ENCODE measurements around the gene HPSE2.
A peak's percentile ranks its signal among the peaks of the same experiment; 100 is the strongest.

The HPSE2 gene

DNA sequence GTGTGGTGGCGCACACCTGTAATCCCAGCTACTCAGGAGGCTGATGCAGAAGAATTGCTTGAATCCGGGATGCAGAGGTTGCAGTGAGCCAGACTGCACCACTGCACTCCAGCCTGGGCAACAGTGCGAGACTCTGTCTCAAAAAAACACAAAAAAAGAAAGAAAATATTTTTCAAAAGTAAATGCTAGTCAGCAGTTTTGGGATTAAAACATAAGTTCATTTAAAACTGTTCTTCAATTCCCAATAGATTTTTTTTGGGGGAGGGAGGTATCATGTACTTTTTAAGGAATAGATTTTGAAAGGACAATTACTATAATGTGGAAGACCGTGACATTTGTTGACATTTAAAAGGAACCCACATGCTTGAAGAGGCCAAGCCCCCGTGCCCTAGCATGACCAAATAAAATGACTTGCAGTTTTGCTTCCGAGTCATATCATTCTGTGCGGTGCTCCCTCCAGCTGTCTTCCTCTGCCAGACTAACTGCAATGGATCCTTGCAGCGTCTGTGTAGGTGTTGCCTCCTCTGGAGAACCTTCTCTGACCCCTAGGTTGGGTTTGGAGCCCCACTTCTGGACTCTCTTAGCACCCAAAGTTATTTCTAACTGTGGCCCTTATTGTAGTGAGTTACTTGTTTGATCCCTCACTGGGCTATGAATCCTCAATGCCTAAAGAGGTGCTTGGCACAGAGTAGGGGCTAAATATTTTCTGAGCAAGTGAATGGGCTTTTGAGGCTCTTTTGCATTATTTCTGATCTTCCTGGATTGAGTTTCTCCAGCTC, 771.5 kb downstream of the HPSE2 start:
- no peaks in the 10 kb centered on the region for H3K36me3 ChIP-seq (ENCODE audit: control insufficient read depth, low read depth, low read length)
- H3K9ac ChIP-seq (ENCODE audit: low read length): no peak overlapping the region
- no peak overlapping the region for H3K4me3 ChIP-seq (ENCODE audit: low read length)
- no peak overlapping the region for H3K27ac ChIP-seq (ENCODE audit: low read length)
- H3K27me3 ChIP-seq (ENCODE audit: control insufficient read depth, insufficient read depth, low read length): peaks cover 9% of the 10 kb centered on the region
- no peaks in the 10 kb centered on the region for H3K9me3 ChIP-seq (ENCODE audit: control insufficient read depth, low read depth, low read length)
- peaks cover 4% of the 10 kb centered on the region for H3K4me1 ChIP-seq (ENCODE audit: control insufficient read depth, low read depth, low read length)

DNA sequence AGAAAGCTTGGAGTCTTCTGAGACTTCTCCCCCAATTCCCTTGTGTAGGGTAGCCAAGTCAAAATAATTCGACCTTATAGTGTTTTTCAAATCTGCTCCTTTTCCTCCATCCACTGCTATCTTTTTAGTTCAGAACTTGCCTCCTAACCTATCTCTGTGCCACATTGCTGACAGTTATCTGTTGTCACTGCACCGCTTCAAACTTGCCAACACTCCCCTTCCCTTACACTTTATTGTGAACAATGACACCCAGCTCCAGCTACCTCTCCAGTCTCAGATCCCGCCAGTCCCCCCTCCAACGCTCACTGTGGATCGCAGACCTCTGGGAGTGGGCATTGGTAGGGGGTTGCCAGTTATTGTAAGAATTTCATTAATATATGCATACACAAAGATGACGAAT, 772.6 kb downstream of the HPSE2 start:
- H3K4me3 ChIP-seq (ENCODE audit: low read length): no peak overlapping the region

DNA sequence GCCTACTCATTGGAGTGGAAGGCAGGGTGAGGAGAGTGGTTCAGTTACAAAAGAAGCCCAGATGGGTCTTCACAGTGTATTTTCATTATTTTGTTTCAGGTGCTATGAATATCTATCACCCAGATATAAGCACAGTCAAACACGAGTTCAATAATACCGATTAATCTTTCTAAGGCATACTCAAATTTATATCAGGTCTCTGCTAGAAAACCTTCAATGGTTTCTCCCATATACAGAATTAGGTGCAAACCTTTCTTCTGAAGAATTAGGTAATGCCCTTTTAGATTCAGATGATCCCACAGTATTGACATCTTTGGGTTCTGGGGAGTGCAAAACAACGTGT, 774.2 kb downstream of the HPSE2 start:
- H3K27ac ChIP-seq (ENCODE audit: low read length): no peak overlapping the region
- no peaks in the 10 kb centered on the region for H3K27me3 ChIP-seq (ENCODE audit: control insufficient read depth, insufficient read depth, low read length)
- H3K9ac ChIP-seq (ENCODE audit: low read length): no peak overlapping the region
- H3K36me3 ChIP-seq (ENCODE audit: control insufficient read depth, low read depth, low read length): no peaks in the 10 kb centered on the region
- no peaks in the 10 kb centered on the region for H3K9me3 ChIP-seq (ENCODE audit: control insufficient read depth, low read depth, low read length)
- H3K4me1 ChIP-seq (ENCODE audit: control insufficient read depth, low read depth, low read length): peaks cover 17% of the 10 kb centered on the region
- H3K4me3 ChIP-seq (ENCODE audit: low read length): no peak overlapping the region

More for the DNA sequence above, 772.6 kb downstream of the HPSE2 start:
- Histone ChIP-seq H3K9me3 (ENCODE audit: control insufficient read depth, low read depth, low read length) (no peaks in the 10 kb centered on the region), H3K27ac (ENCODE audit: low read length) (no peak overlapping the region), H3K9ac (ENCODE audit: low read length) (no peak overlapping the region), H3K4me1 (ENCODE audit: control insufficient read depth, low read depth, low read length) (peaks cover 6% of the 10 kb centered on the region), H3K36me3 (ENCODE audit: control insufficient read depth, low read depth, low read length) (no peaks in the 10 kb centered on the region), H3K27me3 (ENCODE audit: control insufficient read depth, insufficient read depth, low read length) (no peaks in the 10 kb centered on the region)

GRCh38 chr10:98460837-98461499, 774.7 kb downstream of the HPSE2 start:
- H3K9me3 ChIP-seq (ENCODE audit: control insufficient read depth, low read depth, low read length): no peaks in the 10 kb centered on the region
- no peak overlapping the region for H3K9ac ChIP-seq (ENCODE audit: low read length)
- H3K27me3 ChIP-seq (ENCODE audit: control insufficient read depth, insufficient read depth, low read length): no peaks in the 10 kb centered on the region
- no peak overlapping the region for H3K4me3 ChIP-seq (ENCODE audit: low read length)
- no peak overlapping the region for H3K27ac ChIP-seq (ENCODE audit: low read length)
- no peaks in the 10 kb centered on the region for H3K36me3 ChIP-seq (ENCODE audit: control insufficient read depth, low read depth, low read length)
- peaks cover 22% of the 10 kb centered on the region for H3K4me1 ChIP-seq (ENCODE audit: control insufficient read depth, low read depth, low read length)

DNA sequence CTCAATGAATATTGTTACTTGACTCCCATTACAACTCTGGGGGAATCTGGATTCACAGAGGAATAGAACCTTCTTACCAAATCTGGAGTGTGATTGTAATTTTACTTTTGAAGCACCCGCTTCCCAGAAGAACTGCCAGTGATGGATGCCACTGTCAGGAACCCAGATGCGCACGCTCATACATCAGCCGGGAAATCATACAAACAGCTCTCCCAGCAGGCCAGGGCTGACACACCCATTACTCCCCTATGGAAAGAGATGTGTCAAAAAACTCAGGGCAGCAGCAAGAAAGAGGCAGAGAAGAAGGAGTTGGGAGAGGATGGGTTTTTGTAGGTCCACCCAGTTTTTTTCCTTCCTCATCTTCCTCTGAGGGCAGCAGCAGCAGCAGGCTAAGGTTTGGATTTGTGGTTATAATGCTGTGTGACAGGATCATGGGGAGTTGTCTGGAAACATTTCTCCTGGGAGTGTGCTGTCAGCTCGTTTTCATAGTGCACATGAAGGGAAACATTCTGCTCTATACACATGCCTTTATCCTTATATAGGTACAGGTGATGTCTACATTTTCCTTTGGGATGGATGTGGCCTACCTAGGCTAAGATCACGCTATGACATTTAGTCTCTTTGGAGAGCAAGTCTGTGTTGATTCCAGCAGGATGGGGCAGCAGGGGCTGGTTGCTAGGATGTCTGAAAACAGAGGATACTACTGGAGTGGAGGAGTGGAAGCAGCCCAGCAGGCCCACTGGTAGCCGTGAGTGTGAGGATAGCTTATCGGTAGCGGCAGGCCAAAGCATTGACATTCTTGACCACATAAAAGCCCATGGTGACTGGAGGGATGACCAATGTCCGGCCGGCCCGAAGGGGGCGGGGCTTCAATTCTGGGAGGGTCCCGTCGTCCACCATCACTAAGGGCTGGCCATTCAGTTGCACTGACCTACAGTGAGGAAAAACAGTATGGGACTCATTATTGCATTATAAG, 776.6 kb downstream of the HPSE2 start:
- Histone ChIP-seq H3K9me3 (ENCODE audit: control insufficient read depth, low read depth, low read length) (no peaks in the 10 kb centered on the region), H3K9ac (ENCODE audit: low read length) (no peak overlapping the region), H3K27ac (ENCODE audit: low read length) (no peak overlapping the region), H3K27me3 (ENCODE audit: control insufficient read depth, insufficient read depth, low read length) (no peaks in the 10 kb centered on the region), H3K36me3 (ENCODE audit: control insufficient read depth, low read depth, low read length) (no peaks in the 10 kb centered on the region), H3K4me3 (ENCODE audit: low read length) (no peak overlapping the region), H3K4me1 (ENCODE audit: control insufficient read depth, low read depth, low read length) (peaks cover 30% of the 10 kb centered on the region)

DNA sequence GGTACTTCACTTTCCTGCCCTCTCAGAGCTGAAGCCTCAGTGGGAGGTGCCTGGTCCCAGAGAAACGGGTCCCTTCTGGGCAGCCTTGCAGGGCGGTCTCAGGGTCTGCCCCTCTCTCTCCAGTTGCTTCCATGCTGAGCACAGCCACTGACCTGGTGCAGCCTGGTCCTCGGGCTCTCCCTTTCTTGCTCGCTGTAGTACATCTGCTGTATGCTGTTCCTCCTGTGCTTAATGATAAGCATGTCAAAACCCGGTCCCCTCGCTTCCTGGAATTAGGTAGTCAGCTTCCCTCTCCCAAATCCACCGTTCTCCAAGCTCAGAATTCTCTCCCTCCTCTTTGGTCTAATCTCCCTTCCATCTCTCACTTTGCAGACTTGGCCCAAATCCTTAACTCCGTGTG, 777.9 kb downstream of the HPSE2 start:
- H3K27ac ChIP-seq (ENCODE audit: low read length): no peak overlapping the region
- H3K27me3 ChIP-seq (ENCODE audit: control insufficient read depth, insufficient read depth, low read length): no peaks in the 10 kb centered on the region
- peaks cover 30% of the 10 kb centered on the region for H3K4me1 ChIP-seq (ENCODE audit: control insufficient read depth, low read depth, low read length)
- H3K4me3 ChIP-seq (ENCODE audit: low read length): no peak overlapping the region
- no peaks in the 10 kb centered on the region for H3K9me3 ChIP-seq (ENCODE audit: control insufficient read depth, low read depth, low read length)
- H3K36me3 ChIP-seq (ENCODE audit: control insufficient read depth, low read depth, low read length): no peaks in the 10 kb centered on the region
- no peak overlapping the region for H3K9ac ChIP-seq (ENCODE audit: low read length)

GRCh38 chr10:98456686-98457482, 778.8 kb downstream of the HPSE2 start:
- no peaks in the 10 kb centered on the region for H3K27me3 ChIP-seq (ENCODE audit: control insufficient read depth, insufficient read depth, low read length)
- H3K4me3 ChIP-seq (ENCODE audit: low read length): peak overlapping the region; percentile 7
- H3K27ac ChIP-seq (ENCODE audit: low read length): peak overlapping the region; percentile 48
- peaks cover 30% of the 10 kb centered on the region for H3K4me1 ChIP-seq (ENCODE audit: control insufficient read depth, low read depth, low read length)
- no peaks in the 10 kb centered on the region for H3K9me3 ChIP-seq (ENCODE audit: control insufficient read depth, low read depth, low read length)
- no peaks in the 10 kb centered on the region for H3K36me3 ChIP-seq (ENCODE audit: control insufficient read depth, low read depth, low read length)
- H3K9ac ChIP-seq (ENCODE audit: low read length): peak overlapping the region; percentile 11

DNA sequence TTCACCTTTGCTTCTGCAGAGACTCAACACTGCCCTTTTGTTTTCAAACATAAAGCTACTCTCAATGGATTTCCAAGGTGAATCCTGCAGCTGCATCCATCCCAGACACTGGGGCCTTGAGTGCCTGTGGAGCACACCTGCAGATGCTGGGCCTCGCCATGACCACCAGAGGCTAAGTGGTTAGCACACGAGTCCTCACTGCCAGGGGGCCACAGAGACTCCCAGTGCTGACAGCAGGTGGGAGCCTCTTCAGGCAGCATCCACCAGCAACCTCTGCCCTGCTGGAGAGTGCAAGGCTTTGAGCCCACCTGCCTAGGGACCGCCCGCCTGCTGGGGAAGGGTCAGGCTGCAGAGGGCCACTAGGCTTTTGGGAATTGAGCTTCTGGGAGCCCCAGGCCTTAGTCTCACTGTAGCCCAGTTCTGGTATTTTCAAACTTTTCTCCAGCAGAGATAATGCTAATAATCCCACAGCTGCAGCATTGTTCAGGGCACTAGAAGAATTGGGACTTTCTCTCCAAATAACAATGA, 779.5 kb downstream of the HPSE2 start:
- no peaks in the 10 kb centered on the region for H3K36me3 ChIP-seq (ENCODE audit: control insufficient read depth, low read depth, low read length)

GRCh38 chr10:98453729-98454128, 781.9 kb downstream of the HPSE2 start:
- no peaks in the 10 kb centered on the region for H3K27me3 ChIP-seq (ENCODE audit: control insufficient read depth, insufficient read depth, low read length)
- no peaks in the 10 kb centered on the region for H3K36me3 ChIP-seq (ENCODE audit: control insufficient read depth, low read depth, low read length)
- no peak overlapping the region for H3K4me3 ChIP-seq (ENCODE audit: low read length)
- H3K9ac ChIP-seq (ENCODE audit: low read length): no peak overlapping the region
- H3K27ac ChIP-seq (ENCODE audit: low read length): no peak overlapping the region
- no peaks in the 10 kb centered on the region for H3K9me3 ChIP-seq (ENCODE audit: control insufficient read depth, low read depth, low read length)
- H3K4me1 ChIP-seq (ENCODE audit: control insufficient read depth, low read depth, low read length): peaks cover 30% of the 10 kb centered on the region

More for the DNA sequence above, 779.5 kb downstream of the HPSE2 start:
- no peaks in the 10 kb centered on the region for H3K27me3 ChIP-seq (ENCODE audit: control insufficient read depth, insufficient read depth, low read length)
- no peaks in the 10 kb centered on the region for H3K9me3 ChIP-seq (ENCODE audit: control insufficient read depth, low read depth, low read length)
- H3K4me1 ChIP-seq (ENCODE audit: control insufficient read depth, low read depth, low read length): peaks cover 30% of the 10 kb centered on the region
- peak overlapping the region; percentile 7 for H3K4me3 ChIP-seq (ENCODE audit: low read length)
- H3K9ac ChIP-seq (ENCODE audit: low read length): peak overlapping the region; percentile 11
- H3K27ac ChIP-seq (ENCODE audit: low read length): peak overlapping the region; percentile 2

- H3K36me3 ChIP-seq (ENCODE audit: control insufficient read depth, low read depth, low read length): no peaks in the 10 kb centered on the region
- no peak overlapping the region for H3K4me3 ChIP-seq (ENCODE audit: low read length)
- H3K27me3 ChIP-seq (ENCODE audit: control insufficient read depth, insufficient read depth, low read length): no peaks in the 10 kb centered on the region
- H3K4me1 ChIP-seq (ENCODE audit: control insufficient read depth, low read depth, low read length): peaks cover 9% of the 10 kb centered on the region
- H3K27ac ChIP-seq (ENCODE audit: low read length): no peak overlapping the region
- no peaks in the 10 kb centered on the region for H3K9me3 ChIP-seq (ENCODE audit: control insufficient read depth, low read depth, low read length)
- H3K9ac ChIP-seq (ENCODE audit: low read length): no peak overlapping the region
Observed at GRCh38 chr10:98450618-98451017, 785.0 kb downstream of the HPSE2 start.

All from iPS-18a (cell line).